ENCODE results near the gene TYK2. TPM values are rescaled to one million over a fixed set of nuclear protein-coding genes. Genes with fewer than 3 reads are reported as not detected.

TYK2 gene
- total RNA-seq, 4 donors from 2014 or later: 22.0 to 112 (median 67.8) TPM

GRCh38 chr19:10363789-10364281 lies 16.5 kb downstream of the TYK2 start:
- TF ChIP-seq CTCF (IDR thresholded peaks at IDR 0.05): no peak
- no peak for TF ChIP-seq POLR2A (IDR thresholded peaks at IDR 0.05)
- Histone ChIP-seq H3K4me3 (no peak overlapping the region), H3K27me3 (no peaks in the 10 kb centered on the region), H3K4me1 (no peaks in the 10 kb centered on the region), H3K27ac (no peak overlapping the region), H3K36me3 (no peaks in the 10 kb centered on the region), H3K9me3 (no peaks in the 10 kb centered on the region)
- DNase-seq: no peak
- intact Hi-C loops (cut with DNase I; ENCODE audit: low total_unique reads): no loop called here

- H3K4me3 ChIP-seq: no peak overlapping the region
- H3K27ac ChIP-seq: no peak overlapping the region
- no peak for TF ChIP-seq POLR2A (IDR thresholded peaks at IDR 0.05)
- no peak for TF ChIP-seq CTCF (IDR thresholded peaks at IDR 0.05)
- no peaks in the 10 kb centered on the region for H3K27me3 ChIP-seq
- intact Hi-C loops (cut with DNase I; ENCODE audit: low total_unique reads): no loop called here
- no peaks in the 10 kb centered on the region for H3K36me3 ChIP-seq
- no peaks in the 10 kb centered on the region for H3K9me3 ChIP-seq
- no peak for DNase-seq
- no peaks in the 10 kb centered on the region for H3K4me1 ChIP-seq
Measured at GRCh38 chr19:10362259-10362658, 18.1 kb downstream of the TYK2 start.

- intact Hi-C loops (cut with DNase I; ENCODE audit: low total_unique reads): no loop called here
- no peaks in the 10 kb centered on the region for H3K4me1 ChIP-seq
Measured at GRCh38 chr19:10361569-10362011, 18.8 kb downstream of the TYK2 start.

GRCh38 chr19:10356431-10356830 lies 23.9 kb downstream of the TYK2 start:
- Histone ChIP-seq H3K4me3 (no peak overlapping the region), H3K4me1 (no peaks in the 10 kb centered on the region), H3K36me3 (no peaks in the 10 kb centered on the region), H3K27ac (no peak overlapping the region), H3K9me3 (no peaks in the 10 kb centered on the region), H3K27me3 (no peaks in the 10 kb centered on the region)
- TF ChIP-seq POLR2A (IDR thresholded peaks at IDR 0.05): no peak
- TF ChIP-seq CTCF (IDR thresholded peaks at IDR 0.05): no peak
- no peak for DNase-seq
- intact Hi-C loops (cut with DNase I; ENCODE audit: low total_unique reads): no loop called here

More at GRCh38 chr19:10361569-10362011, 18.8 kb downstream of the TYK2 start:
- Histone ChIP-seq H3K9me3 (no peaks in the 10 kb centered on the region), H3K27me3 (no peaks in the 10 kb centered on the region), H3K4me3 (no peak overlapping the region), H3K27ac (no peak overlapping the region), H3K36me3 (no peaks in the 10 kb centered on the region)
- no peak for DNase-seq
- TF ChIP-seq CTCF (IDR thresholded peaks at IDR 0.05): no peak
- TF ChIP-seq POLR2A (IDR thresholded peaks at IDR 0.05): no peak

GRCh38 chr19:10353793-10354391 lies 26.5 kb downstream of the TYK2 start:
- H3K4me1 ChIP-seq: no peaks in the 10 kb centered on the region
- H3K27me3 ChIP-seq: no peaks in the 10 kb centered on the region
- H3K36me3 ChIP-seq: no peaks in the 10 kb centered on the region
- H3K27ac ChIP-seq: peak overlapping the region in 1 of 2 donors; percentile 22
- no peaks in the 10 kb centered on the region for H3K9me3 ChIP-seq
- H3K4me3 ChIP-seq: no peak overlapping the region
- TF ChIP-seq POLR2A (IDR thresholded peaks at IDR 0.05) (no peak), CTCF (IDR thresholded peaks at IDR 0.05) (no peak)
- peak; percentile 32 to 49 for DNase-seq
- intact Hi-C loops (cut with DNase I; ENCODE audit: low total_unique reads): no loop called here
